ENCODE data around the gene RCBTB2.

DNA sequence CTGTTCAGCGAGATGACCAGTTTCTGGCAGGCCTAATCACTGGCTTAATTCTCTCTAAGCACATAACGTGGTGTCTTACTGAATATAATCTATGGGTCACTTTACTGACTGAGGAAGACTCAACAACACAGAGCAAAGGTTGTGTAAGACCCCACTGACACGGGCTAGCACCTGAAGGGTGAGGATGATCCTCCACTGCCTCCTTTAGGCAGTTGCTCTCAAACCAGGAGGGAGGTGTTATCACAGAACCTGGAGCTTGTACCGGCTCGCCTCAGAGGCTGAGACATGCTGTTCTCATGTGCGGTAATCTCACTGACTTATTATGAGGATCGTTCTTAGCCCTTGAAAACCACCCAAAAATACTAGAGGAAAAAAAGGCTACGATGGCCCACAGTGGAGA lies 28.3 kb downstream of the RCBTB2 start:
- TF ChIP-seq, protein P1, sequence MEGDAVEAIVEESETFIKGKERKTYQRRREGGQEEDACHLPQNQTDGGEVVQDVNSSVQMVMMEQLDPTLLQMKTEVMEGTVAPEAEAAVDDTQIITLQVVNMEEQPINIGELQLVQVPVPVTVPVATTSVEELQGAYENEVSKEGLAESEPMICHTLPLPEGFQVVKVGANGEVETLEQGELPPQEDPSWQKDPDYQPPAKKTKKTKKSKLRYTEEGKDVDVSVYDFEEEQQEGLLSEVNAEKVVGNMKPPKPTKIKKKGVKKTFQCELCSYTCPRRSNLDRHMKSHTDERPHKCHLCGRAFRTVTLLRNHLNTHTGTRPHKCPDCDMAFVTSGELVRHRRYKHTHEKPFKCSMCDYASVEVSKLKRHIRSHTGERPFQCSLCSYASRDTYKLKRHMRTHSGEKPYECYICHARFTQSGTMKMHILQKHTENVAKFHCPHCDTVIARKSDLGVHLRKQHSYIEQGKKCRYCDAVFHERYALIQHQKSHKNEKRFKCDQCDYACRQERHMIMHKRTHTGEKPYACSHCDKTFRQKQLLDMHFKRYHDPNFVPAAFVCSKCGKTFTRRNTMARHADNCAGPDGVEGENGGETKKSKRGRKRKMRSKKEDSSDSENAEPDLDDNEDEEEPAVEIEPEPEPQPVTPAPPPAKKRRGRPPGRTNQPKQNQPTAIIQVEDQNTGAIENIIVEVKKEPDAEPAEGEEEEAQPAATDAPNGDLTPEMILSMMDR (IDR thresholded peaks at IDR 0.05): no peak
- TF ChIP-seq POLR2A (IDR thresholded peaks at IDR 0.05): no peak

Measured in thyroid gland (tissue), 4 donors.